ENCODE results near the gene TMEM248.
"Not testable (repeated sequence)": the region's sequence is repeated elsewhere in the genome, so short reads cannot be mapped to it uniquely, and the experiment has no call there.

The TMEM248 gene

GRCh38 chr7:66911191-66911590, 9.8 kb upstream of the TMEM248 start:
- not testable (repeated sequence) for FAIRE-seq

DNA sequence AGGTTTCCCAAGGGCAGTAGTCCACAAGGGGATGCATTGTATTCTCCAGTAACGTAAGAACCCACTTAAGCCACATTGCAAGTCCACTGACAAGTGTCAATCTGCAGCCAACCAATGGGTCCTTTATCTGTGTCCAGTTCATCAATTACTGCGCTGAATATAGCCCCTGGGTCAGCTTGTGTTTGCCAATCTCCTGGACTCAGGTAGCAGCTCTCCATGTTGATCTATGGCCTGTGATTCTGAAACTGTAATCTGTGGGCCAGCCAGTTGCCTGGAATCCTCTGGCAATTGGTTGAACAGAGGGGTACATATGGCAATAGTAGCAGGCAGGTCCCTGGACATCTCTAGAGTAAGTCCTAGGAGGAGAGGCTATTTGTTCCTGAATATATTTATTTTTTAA, 8.8 kb upstream of the TMEM248 start:
- no peak for FAIRE-seq

DNA sequence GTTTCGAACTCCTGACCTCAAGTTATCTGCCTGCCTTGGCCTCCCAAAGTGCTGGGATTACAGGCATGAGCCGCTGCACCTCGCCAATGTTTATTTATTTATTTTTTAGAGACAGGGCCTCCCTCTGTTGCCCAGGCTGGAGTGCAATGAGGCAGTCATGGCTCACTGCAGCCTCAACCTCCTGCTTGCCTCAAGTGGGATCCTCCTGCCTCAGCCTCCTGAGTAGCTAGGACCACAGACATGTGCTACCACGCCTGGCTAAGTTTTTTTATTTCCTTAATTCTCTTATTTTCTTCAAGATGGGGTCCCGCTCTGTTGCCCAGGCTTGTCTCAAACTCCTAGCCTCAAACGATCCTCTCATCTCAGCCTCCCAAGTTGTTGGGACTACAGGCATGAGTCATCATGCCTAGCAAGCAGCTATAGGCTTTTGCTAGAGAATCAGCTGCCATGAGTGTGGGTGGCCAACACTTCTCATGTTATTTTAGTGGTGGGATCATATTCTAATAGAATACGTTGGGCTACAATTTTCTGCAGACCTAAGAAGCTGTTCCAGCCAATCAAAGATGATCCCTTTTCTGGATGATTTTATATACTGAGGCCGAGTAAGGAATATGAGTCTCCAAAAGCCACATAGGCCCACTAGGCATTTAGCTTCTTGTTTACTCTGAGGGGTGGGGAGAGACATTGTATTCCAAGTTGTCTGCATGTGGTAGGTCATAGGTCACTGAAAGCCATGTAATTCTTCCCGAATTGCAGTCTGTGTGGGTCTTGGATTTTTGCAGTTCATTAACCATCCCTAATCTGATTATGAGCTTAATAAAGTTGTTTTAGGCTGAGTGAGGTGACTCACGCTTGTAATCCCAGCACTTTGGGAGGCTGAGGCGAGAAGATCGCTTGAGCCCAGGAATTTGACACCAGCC, 7.6 kb upstream of the TMEM248 start:
- FAIRE-seq = no peak

- FAIRE-seq = not testable (repeated sequence)
These were observed 3.1 kb upstream of the TMEM248 start for GRCh38 chr7:66917904-66918303.

DNA sequence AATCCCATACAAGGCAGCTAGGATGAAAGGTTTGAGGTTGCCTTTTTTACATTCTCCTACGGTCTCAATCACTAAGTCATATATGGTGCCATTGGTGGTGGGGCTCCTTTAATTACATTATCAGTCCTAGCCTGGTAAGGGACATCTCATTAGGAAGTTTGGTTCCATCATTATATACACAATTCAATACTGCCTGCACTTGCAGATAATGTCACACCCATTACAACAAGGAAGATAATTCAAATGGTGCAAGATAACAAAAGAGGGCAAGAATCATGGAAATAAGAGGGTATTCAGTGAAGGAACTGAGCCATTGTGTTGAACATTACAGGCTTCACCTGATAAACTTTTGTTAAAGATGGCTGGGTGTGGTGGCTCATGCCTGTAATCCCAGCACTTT, 1.7 kb upstream of the TMEM248 start:
- FAIRE-seq = no peak

GRCh38 chr7:66919704-66920103, 1.3 kb upstream of the TMEM248 start:
- FAIRE-seq = no peak

- no peak for FAIRE-seq
These were observed 769 bp upstream of the TMEM248 start for GRCh38 chr7:66920256-66920655.

DNA sequence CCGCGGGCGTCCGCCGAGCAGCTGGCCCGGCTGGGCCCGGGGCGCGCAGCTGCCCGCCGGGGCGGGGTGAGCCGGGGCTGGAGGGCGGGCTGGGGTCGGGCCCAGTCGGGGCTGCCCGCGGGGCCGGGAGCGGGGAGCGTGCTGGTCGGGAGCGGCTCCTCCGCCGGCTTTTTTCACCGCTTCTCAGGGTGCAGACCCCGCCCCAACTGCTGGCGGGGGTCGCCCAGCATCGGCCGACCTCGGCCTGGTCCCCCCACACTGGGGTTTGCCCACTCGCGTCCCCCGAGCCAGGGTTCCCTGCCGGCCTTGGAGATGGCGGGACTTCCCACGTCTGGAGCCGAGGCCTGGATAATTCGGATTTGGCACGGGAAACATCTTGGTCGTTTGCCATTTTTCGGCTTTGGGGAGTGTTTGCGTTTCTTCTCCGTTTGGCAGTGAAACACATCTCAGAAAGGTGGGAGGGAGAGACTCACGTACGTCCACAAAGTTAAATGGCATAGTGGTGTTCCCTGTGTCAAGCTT, 432 bp downstream of the TMEM248 start:
- FAIRE-seq = no peak

DNA sequence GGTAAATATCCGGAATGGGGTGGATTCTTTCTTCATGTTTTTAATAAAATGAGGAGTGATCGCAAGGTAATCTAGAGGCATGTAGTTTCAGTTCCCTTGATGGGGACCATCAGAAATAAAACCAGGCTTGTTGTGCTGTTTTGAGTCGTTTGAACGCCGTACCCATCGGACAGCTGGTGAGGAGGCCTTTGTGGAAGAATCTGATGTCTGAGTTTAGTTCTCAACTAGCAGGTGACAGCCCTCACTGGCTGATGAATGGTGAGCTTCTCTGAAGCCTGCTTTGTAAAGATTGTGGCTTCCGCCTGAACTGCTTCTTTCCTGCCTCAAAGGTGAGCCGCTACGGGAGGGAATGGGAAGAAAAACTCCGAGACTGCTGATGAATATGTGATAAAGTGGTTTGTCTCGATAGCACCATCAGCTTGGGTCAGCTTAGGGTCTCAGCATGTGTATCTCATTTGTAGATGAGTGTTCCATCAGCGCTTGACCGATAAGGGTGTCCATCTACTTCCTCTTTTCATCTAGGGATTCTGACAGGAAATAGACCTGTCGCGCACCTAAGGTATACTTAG, 977 bp downstream of the TMEM248 start:
- no peak for FAIRE-seq

DNA sequence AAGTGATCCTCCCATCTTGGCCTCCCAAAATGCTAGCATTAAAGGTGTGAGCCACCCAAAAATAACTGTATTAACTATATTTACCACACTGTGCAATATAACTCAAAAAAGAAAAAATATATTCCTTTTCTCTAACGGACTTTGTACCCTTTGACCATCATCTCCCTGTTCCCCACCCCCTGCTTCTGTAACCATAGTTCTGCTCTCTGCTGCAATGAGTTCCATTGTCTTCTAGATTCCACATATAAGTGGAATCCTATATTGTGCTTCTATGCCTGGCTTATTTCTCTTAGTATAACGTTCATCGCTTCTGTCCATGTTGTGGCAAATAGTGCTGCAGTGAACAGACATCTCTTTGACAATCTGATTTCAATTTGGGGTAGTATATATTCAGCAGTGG, 4.2 kb downstream of the TMEM248 start:
- FAIRE-seq = no peak

GRCh38 chr7:66927348-66927948, 6.4 kb downstream of the TMEM248 start:
- FAIRE-seq = no peak

DNA sequence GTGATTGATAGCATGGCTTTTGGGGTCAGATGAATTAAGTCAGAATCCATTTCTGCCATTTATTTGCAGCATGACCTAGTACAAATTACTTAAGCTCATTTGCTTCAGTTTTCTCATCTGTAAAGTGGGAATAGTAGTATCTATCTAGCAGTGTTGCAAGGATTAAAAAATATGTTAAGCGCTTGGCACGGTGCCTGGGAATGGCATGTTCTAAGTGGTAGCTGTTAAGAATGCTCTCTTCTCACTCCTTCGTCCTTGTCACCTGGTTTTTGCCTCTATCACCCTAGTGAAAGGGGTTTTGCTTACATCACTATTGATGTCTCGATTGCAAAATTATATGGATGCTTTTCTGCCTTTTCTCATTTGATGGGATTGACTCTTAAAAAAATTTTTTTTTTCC, 7.4 kb downstream of the TMEM248 start:
- FAIRE-seq = no peak

- FAIRE-seq = no peak
These were observed 8.1 kb downstream of the TMEM248 start for GRCh38 chr7:66929165-66929564.

DNA sequence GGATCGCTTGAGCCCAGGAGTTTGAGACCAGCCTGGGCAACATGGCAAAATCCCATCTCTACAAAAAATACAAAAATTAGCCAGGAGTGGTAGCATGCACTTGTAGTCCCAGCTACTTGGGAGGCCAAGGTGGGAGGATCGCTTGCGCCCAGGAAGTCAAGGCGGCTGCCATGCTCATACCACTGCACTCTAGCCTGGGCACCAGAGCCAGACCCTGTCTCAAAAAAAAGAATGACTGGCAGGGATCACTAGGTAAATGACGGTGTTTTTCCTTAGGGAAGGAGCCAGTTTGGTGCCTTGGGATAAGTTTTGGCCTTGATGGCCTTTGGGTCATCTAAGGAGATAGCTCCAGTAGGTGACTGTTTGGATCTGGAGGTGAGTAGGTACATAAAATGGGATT, 8.9 kb downstream of the TMEM248 start:
- no peak for FAIRE-seq

- FAIRE-seq = no peak
These were observed 9.3 kb downstream of the TMEM248 start for GRCh38 chr7:66930341-66930740.

DNA sequence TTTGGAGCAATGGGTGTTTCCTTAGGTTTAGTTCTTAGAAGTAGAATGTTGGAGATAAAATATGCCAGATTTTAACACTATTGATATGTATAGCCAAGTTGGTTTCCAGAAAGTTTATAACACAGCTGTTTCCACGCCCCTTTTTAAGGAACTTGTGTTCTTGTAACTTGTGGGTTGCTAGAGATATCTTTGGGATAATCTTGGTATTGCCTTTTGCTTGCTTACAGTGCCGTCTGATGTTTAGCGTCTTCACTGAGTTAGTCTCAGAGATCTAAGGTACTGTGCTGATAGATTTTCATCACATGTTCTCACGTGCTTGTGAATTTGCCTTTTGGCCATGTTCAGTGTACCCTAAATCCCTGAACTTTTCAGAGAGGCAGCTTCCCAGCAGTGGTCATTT, 12.4 kb downstream of the TMEM248 start:
- FAIRE-seq = no peak

GRCh38 chr7:66937940-66938339, 16.9 kb downstream of the TMEM248 start:
- FAIRE-seq = no peak

DNA sequence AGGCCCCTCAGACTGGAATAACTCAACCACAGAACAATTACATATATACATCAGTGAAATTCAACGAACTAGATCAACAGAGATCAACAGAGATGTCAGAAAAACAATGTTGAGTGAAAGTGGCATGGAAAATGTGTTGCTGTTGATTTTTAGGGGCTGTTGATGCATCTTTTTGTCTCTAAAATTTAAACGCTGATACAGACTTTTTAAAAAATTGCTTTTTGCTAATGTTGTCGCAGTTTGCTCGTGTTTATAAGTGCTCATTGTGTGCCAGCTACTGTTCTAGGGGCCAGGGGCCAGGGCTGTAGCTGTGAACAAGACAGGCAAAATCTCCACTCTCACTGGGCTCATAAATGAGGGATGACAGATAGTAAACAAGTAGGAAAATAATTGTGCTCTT, 18.3 kb downstream of the TMEM248 start:
- no peak for FAIRE-seq

DNA sequence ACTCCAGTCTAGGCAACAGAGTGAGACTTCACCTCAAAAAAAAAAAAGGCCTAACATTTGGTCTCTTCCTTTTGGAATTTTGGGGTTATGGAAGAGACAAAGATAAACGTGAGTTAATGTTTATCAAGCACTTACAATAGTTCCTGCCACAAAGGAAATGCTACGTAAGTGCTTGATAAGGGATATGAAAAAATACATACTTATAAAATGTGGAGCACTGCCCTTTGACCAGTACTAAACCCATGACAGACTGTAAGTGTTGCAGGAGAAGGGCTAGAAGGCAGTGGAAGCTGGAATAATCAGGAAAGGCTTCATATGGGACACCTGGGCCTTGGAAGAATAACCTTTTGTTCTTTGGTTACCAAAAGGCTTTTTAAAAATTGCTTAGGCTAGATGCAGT, 25.5 kb downstream of the TMEM248 start:
- no peak for FAIRE-seq

- no peak for FAIRE-seq
These were observed 27.6 kb downstream of the TMEM248 start for GRCh38 chr7:66948480-66949109.

GRCh38 chr7:66950311-66950710, 29.3 kb downstream of the TMEM248 start:
- no peak for FAIRE-seq

DNA sequence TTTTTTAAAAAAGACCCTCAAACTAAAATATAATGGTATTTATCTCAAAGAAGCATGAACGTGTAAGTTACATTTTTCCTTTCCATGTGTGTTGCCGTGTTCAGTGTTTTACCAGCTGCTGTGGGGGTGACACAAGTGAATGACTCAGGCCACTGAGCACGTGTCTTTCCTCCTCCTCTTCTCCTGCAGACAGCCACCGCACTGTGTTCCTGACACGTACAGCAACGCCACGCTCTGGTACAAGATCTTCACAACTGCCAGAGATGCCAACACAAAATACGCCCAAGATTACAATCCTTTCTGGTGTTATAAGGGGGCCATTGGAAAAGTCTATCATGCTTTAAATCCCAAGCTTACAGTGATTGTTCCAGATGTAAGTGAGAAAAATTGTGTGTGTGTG, 29.7 kb downstream of the TMEM248 start:
- no peak for FAIRE-seq

GRCh38 chr7:66952343-66953043, 31.5 kb downstream of the TMEM248 start:
- FAIRE-seq = no peak
